NCI-H226 (cell line): ENCODE data around the gene PEDS1.
A peak's percentile ranks its signal among the peaks of the same experiment; 100 is the strongest.
"Not testable (repeated sequence)": the region's sequence is repeated elsewhere in the genome, so short reads cannot be mapped to it uniquely, and the experiment has no call there.

Experiments used
- DNase-seq: peaks from one replicate; pipeline ENCODE4 v3.0.0-alpha.2; 2015

Gene PEDS1

DNA sequence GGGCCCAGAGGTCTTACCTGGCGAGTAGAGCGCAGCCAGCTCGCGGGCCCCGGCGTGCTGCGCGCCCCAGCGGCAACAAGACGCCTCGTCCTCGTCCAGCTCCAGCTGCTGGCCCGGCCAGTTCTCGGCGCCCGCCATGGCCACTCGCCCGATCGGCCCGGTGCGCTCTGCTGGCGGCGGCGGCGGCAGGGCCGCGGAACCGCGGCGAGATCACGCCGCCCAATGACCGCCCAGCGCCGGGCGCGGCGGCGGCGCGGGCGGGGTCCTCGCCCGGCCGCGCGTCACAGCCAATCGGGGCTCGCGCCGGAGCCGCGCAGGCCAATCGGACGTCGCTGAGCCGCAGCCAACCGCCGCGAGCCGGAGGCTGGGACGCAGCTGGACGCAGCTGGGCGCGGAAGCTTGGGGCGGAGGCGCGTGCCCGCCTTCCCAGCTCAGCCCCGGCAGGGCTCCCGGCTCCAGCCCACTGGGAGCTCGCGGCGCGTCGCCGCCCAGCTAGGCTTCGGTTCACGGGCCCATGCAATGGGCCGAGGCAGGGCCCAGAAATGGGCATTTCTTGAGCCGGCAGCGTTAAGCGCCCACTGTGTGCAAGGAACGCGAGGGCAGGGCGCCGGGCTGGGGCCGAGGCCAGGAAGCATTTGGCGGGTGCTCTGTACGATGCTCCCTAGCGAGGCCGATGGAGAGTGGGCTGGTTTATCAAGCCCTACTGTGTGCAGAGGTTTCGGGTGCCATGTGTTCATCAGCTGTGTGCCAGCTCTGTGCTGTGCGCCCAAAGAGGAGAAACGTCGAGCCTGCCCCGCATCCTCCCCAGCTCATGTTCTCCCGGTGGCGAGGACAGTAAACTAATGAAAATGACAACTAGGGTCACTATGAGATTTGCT, at the start of gene PEDS1:
PEDS1 (minus strand) TSS at position 224 of the 878 bp plus-strand sequence; CDS start at position 138, 86 bp downstream.
- DNase-seq = peak; percentile 95

DNA sequence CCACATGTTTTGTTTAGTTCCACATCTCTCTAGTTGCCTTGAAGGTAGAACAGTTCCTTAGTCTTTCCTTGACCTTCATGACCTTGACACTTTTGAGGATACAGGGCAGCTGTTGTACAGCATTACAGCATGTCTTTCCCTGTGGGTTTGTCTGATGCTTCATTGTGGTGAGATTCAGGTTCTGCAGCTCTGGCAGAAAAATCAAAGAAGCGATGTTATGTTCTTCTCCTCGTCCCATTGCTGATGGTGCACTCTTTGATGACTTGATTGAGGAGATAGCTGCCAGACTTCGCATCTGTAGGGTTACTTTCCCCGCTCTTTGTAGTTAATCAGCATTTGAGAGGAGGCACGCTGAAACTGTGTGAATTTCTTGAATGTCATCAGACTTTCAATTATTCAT, 49.2 kb upstream of the PEDS1 start:
- no peak for DNase-seq

DNA sequence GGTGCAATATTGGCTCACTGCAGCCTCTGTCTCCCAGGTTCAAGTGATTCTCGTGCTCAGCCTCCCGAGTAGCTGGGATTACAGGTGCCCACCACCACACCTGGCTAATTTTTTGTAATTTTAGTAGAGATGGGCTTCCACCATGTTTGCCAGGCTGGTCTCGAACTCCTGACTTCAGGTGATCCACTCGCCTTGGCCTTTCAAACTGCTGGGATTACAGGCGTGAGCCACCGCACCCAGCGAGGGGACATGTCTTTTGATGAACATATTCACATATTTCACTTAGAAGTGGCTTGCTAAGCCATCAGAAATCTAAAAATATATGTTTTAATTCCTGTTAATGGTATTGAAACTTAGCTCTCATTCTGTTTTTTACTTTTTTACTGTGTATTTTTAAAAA, 48.2 kb upstream of the PEDS1 start:
- DNase-seq = not testable (repeated sequence)

DNA sequence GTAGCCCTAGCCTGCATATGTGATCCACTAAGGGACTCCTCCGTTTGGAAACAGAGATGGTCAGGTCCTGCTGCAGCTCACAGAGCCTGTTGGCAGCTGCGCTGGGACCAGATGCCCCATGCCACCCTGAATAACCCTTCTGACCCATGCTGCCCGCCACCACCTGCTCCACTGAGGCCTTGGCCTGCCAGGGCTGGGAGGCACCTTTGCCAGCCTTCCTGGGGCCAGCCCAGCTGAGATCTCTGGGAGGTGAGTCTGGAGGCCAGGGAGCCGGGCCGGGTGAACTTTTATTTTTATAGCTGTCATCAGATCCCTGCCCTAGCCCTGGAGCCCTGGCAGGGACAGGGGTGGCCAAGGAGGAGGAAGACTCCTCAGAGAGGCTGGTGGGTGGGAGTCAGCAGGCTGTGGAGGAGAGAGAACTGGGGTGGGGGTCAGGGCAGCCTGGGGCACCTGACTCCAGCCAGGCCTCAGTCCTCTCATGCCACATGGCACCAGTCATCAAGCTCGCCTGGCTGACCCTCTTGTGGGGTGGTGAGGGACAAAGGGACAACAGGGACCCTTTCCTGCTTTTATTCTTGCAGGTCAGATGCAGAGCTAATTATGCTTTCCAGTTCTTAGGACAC, 47.1 kb upstream of the PEDS1 start:
- DNase-seq = no peak

GRCh38 chr20:50199703-50200102, 46.2 kb upstream of the PEDS1 start:
- DNase-seq = no peak

DNA sequence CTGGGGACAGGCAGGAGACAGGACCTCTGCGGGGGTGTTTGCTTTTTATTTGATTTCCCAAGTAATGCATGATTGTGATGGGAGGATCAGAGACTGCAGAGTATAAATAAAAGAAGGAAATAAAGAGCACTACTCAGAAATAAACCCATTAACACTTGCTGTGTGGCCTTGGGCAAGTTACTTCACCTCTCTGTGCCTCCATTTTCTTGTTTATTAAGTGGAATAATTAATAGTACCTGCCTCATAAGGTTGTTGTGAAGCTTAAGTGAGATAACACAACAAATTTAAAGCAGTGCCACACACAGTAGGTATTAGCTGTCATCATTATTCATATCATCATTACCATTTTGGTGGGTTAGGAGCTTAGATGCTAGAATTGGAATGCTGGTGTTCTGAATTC, 45.2 kb upstream of the PEDS1 start:
- no peak for DNase-seq

DNA sequence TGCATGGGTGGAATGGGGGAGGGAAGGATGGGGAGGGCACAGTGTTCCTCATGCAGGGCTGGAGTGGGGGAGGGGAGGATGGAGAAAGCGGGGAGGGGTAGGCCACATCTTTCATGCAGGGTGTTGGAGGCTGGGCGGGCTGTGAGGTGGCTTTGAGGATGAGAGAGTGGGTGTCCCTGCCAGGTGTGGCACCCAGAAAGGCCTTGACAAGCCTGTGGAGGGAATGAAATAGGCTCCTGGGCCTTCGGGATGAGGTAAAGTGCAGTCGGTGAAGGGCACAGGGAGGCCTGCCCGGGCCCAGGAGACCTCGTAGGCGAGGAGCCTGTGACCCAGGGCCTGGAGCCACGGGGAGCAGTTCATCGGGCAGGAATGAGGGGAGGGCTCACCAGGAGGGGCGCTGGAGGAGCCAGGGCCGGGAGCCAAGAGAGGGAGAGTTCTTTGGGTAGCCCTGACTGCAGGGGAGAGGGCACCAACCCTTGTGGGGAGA, 44.7 kb upstream of the PEDS1 start:
- no peak for DNase-seq

DNA sequence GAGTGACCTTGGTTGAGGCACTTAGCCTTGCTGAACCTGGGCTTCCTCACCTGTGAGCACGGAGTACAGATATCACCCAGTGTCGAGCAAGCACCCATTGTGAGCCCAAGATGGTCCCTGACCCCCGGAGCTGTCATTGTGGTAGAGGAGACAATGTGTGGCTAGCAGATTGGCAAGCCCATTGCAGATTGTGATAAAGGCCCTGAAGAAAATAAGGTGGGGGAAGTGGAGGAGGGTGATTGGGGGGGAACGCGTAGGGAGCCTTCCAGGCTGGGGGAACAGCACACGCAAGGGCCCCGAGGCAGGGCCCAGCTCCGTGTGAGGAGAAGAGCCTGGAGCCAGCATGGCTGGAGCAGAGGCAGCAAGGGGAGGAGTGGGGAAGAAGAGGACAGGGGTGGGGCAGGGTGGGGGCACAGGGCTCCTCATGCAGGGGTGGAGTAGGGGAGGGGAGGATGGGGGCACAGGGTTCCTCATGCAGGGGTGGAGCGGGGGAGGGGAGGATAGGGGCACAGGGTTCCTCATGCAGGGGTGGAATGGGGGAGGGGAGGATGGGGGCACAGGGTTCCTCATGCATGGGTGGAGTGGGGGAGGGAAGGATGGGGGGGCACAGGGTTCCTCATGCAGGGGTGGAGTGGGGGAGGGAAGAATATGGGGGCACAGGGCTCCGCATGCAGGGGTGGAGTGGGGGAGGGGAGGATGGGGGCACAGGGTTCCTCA, 44.1 kb upstream of the PEDS1 start:
- DNase-seq = no peak

DNA sequence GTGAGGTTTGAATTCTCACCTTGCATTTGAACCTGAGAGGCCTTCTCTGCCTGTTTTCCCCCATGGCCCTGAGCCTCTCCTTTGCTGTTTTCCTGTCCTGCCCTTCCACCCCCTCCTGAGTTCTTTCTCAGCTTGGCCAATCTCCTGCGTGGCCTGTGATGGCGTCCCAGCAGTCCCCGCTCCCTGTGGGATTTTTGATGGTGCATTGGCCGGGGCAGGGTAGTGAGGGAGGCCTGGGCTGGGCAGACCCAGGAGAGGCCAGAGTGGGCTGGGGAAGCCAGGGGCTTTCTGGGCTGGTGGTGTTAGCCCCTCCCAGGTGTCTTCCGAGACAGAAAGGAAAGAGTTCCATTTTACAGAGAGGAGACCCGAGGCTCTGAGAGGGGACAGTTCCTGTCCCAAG, 43.4 kb upstream of the PEDS1 start:
- DNase-seq = no peak

DNA sequence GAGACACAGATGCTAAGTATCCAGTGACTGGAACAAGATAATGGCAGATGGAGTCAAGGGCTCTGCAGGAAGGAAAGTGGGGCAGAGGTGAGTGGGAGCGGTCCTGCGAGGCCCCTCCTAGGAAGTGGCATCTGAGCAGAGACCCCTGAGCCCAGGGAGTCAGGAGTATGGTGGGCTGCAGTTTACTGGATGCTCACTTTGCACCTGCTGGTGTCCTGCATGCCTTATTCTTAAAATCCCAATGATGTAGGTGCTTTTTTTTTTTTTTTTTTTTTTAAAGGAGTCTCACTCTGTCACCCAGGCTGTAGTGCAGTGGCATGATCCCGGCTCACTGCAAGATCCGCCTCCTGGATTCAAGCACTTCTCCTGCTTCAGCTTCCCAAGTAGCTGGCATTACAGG, 42.7 kb upstream of the PEDS1 start:
- no peak for DNase-seq

DNA sequence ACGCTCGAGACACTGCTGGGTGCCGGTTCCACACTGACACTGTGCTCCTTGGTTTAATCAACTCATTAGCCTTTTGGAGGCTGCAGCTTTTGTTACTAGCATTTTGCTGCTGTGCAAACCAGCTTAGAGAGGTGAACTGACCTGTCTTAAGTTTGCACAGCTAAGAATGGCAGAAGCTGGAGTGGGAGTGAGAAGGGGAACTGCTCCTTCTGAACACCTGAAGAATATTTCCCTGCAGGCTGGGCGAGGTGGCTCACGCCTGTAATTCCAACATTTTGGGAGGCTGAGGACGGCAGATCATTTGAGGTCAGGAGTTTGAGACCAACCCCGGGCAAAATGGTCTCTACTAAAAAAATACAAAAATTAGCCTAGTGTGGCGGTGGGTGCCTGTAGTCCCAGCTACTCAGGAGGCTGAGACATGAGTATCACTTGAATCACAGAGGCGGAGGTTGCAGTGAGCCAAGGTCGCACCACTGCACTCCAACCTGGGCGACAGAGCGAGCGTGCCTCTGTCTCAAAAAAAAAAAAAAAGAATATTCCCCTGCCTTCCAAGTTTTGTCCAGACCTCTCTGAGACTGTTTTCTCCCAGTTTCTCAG, 42.1 kb upstream of the PEDS1 start:
- DNase-seq = no peak

DNA sequence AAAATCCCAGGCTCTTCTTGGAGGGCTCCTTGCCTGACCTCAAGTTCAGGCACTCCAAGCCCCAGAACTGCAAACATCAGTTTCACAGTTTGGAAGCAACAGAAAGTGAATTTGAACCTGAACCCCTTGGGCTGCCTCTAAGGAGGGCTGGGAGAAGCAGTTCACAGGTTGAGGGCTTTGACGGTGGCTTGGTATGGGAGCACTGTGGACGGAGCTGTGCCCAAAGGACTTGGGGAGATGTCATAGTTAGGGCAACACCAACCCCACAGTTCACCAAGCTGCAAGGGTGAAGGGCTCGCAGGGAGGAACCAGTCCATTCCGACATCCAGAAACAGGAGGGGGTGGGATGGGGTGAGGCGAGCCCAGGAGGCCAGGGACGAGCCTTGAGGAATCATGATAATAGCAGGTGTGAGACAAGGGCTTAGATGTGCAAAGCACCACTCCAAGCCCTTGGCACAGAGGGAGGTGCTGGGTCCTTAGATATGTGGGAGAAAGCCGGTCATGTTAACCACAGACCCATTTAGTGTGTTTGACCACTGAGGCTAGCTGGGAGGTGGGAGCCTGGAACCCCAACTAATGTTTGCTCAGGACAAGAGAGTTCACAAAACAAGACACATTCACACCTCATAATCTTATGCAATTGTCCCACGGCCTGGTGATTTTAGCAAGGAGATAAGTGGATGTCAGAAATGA, 41.5 kb upstream of the PEDS1 start:
- DNase-seq = no peak

- no peak for DNase-seq
Observed at GRCh38 chr20:50194422-50194830, 40.9 kb upstream of the PEDS1 start.

DNA sequence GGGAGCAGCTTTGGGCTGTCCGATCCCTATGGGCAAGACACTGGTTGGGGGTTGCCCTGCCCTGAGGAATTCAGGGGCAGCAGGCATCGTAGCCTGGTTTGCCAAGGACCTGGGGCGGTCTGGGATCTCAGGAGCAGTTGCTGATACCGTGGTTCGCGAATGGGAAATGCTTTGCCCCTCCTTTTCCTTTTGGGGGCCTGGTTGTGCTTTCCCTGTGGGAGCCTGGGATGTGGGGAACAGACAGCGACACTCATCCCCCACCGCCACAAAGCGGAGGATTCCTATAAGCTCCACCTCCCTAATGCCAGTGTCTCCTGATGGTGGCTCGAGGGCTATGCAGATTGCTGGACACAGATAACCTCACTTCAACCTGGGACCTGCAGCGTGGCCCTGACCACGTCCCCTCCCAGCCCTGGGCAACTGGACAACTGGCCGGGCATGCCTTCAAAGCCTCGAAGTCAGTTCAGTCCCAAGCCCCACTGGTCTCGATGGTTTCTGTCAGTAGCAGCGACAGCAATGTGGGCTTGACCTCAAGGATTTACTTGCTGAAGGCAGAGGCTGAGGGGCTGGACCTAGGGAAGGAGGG, 40.4 kb upstream of the PEDS1 start:
- no peak for DNase-seq

DNA sequence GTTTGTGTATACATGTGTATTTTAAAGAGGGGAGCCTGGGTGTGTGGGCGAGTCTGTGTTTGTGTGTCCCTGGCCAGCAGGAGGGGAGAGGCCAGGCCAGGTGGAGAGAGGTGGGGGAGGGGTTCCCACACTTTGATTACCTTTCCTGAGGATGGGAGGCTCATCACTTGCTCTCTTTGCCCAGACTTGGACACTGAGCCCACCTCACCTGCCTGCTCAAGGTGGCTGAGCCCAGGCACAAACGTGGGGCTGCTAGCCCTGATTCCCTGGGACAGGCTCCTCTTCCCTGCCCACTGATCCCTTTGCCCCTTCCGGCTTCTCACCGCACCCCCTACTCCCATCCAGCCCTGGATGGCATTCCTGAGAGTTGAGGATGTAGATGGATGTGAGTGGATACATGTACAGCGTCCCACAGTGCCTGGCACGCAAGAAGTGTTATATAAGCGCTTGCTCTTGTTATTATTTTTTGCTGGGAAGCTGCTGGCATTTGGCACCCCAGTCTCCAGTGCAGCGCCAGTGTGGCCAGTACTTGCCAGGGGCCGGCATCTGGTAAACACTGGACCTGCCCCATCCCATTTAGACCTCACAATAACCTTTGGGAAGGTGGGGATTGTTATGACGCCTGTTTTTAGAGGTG, 39.8 kb upstream of the PEDS1 start:
- DNase-seq = peak; percentile 44

DNA sequence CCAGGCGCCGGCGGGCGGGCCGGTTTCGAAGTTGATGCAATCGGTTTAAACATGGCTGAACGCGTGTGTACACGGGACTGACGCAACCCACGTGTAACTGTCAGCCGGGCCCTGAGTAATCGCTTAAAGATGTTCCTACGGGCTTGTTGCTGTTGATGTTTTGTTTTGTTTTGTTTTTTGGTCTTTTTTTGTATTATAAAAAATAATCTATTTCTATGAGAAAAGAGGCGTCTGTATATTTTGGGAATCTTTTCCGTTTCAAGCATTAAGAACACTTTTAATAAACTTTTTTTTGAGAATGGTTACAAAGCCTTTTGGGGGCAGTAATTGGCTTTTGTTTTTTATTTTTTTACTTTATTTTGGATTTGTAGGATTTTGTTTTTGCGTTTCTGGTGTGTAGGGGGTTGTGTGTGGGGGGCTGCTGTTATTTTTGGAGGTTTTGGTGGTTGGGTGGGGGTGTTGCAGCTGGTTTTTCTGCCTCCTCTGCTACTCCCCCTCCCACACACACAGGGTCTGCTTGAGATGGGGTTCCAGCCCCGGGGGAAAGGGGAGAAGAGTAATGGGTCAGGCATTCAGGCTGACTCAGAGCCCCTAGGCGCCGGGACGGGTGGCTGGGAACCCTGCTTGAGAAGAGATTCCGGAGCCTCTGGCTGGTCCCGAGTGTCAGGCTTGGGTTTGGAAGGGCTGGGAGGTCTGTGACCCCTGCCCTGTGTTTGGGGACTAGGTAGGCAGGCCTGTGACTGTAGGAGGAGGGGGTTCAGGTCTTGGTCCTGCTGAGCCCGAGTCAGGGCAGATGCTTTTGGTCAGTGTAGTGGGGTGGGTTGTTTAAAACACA, 39.1 kb upstream of the PEDS1 start:
- DNase-seq = peak; percentile 75

DNA sequence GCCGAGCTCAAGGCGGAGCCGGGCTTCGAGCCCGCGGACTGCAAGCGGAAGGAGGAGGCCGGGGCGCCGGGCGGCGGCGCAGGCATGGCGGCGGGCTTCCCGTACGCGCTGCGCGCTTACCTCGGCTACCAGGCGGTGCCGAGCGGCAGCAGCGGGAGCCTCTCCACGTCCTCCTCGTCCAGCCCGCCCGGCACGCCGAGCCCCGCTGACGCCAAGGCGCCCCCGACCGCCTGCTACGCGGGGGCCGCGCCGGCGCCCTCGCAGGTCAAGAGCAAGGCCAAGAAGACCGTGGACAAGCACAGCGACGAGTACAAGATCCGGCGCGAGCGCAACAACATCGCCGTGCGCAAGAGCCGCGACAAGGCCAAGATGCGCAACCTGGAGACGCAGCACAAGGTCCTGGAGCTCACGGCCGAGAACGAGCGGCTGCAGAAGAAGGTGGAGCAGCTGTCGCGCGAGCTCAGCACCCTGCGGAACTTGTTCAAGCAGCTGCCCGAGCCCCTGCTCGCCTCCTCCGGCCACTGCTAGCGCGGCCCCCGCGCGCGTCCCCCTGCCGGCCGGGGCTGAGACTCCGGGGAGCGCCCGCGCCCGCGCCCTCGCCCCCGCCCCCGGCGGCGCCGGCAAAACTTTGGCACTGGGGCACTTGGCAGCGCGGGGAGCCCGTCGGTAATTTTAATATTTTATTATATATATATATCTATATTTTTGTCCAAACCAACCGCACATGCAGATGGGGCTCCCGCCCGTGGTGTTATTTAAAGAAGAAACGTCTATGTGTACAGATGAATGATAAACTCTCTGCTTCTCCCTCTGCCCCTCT, 38.2 kb upstream of the PEDS1 start:
- no peak for DNase-seq

- peak; percentile 72 for DNase-seq
Observed at GRCh38 chr20:50191065-50191543, 37.6 kb upstream of the PEDS1 start.

DNA sequence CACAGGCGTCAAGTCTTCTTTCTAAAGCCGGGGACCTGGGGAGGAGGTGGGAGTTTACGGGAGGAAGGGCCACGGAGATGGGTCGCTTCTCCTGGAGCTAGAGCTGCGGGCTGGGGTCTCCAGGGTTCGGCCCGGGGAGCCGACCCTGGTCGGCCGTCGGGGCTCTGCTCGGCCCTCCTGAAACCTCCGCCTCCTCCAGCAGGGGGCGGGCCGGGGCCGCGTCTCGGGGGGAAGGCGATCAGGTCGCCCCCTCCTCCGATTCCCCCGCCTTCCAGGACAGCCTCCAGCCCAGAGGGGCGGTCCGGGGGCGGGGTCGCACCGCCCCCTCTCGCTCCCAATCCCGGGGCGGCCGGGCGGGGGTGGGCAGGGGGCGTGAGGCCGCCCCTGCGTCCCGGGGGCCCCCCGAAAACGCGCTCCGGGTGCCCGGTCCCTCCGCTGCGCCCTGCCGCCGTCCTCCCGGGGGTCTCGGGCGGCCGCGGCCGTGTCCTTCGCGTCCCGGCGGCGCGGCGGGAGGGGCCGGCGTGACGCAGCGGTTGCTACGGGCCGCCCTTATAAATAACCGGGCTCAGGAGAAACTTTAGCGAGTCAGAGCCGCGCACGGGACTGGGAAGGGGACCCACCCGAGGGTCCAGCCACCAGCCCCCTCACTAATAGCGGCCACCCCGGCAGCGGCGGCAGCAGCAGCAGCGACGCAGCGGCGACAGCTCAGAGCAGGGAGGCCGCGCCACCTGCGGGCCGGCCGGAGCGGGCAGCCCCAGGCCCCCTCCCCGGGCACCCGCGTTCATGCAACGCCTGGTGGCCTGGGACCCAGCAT, 36.9 kb upstream of the PEDS1 start, which contains the start of gene CEBPB:
CEBPB (plus strand) TSS at position 580 of the 814 bp plus-strand sequence; CDS start at position 784, 204 bp downstream.
- DNase-seq = peak; percentile 87
